ENCODE measurements around the gene ARHGAP40. TPM values are rescaled to one million over a fixed set of nuclear protein-coding genes. Genes with fewer than 3 reads are reported as not detected.

The ARHGAP40 gene
- total RNA-seq, 1 donor from 2014 or later: 0.64 TPM

DNA sequence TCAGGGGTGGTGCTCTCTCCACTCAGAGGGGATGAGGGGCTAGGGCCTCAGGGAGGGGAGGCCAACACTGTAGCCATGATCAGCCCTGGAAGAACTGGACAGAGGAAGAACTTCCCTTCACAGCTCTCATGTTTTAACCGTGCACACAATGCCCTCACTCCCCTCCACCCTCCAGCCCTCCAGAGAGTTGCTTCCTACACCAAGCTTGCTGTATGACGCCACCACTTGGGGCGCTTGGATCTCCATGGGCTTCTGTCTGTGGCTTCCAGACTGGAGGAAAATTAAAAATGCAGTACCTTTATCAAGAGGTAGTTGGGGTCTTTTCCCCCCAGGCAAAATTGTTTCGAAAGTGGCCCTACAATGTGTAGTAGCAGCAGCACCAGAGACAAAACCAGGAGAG is 48.4 kb downstream of the ARHGAP40 start:
- H3K9me3 Mint-ChIP-seq (ENCODE audit: unreplicated experiment): no peaks in the 10 kb centered on the region
- peaks cover 3% of the 10 kb centered on the region for H3K4me1 Mint-ChIP-seq (ENCODE audit: unreplicated experiment)
- TF ChIP-seq, protein P1, sequence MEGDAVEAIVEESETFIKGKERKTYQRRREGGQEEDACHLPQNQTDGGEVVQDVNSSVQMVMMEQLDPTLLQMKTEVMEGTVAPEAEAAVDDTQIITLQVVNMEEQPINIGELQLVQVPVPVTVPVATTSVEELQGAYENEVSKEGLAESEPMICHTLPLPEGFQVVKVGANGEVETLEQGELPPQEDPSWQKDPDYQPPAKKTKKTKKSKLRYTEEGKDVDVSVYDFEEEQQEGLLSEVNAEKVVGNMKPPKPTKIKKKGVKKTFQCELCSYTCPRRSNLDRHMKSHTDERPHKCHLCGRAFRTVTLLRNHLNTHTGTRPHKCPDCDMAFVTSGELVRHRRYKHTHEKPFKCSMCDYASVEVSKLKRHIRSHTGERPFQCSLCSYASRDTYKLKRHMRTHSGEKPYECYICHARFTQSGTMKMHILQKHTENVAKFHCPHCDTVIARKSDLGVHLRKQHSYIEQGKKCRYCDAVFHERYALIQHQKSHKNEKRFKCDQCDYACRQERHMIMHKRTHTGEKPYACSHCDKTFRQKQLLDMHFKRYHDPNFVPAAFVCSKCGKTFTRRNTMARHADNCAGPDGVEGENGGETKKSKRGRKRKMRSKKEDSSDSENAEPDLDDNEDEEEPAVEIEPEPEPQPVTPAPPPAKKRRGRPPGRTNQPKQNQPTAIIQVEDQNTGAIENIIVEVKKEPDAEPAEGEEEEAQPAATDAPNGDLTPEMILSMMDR (IDR thresholded peaks at IDR 0.05; ENCODE audit: unreplicated experiment): no peak
- DNase-seq (ENCODE audit: low spot score): no peak
- no peak overlapping the region for H3K27ac Mint-ChIP-seq (ENCODE audit: unreplicated experiment)
- H3K27me3 Mint-ChIP-seq (ENCODE audit: unreplicated experiment): peaks cover 14% of the 10 kb centered on the region
- no peaks in the 10 kb centered on the region for H3K36me3 Mint-ChIP-seq (ENCODE audit: low read depth, unreplicated experiment)
- H3K4me3 Mint-ChIP-seq (ENCODE audit: unreplicated experiment): no peak overlapping the region

DNA sequence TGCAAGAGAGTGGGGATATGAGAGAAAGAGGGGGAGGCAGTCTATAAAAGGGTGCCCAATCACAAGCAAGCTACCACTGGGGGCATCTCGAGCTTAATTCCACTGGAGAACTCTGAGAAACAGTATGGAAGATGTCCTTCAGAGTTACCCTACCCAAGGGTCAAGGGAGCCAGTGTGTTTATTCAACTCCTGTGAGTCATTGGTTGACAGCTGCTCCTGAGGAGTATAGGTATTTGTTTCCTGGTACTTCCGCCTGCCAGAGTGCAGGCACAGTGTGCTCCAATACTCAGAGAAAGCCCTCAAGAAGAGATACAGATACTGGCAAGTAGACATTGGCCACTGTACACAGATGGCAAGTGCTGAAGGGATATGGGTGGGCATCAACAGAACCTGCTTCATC is 49.5 kb downstream of the ARHGAP40 start:
- no peak overlapping the region for H3K4me3 Mint-ChIP-seq (ENCODE audit: unreplicated experiment)
- no peaks in the 10 kb centered on the region for H3K36me3 Mint-ChIP-seq (ENCODE audit: low read depth, unreplicated experiment)
- H3K9me3 Mint-ChIP-seq (ENCODE audit: unreplicated experiment): no peaks in the 10 kb centered on the region
- H3K4me1 Mint-ChIP-seq (ENCODE audit: unreplicated experiment): peaks cover 3% of the 10 kb centered on the region
- TF ChIP-seq, protein P1 (IDR thresholded peaks at IDR 0.05; ENCODE audit: unreplicated experiment): no peak
- H3K27ac Mint-ChIP-seq (ENCODE audit: unreplicated experiment): no peak overlapping the region
- DNase-seq (ENCODE audit: low spot score): no peak
- H3K27me3 Mint-ChIP-seq (ENCODE audit: unreplicated experiment): peaks cover 17% of the 10 kb centered on the region

DNA sequence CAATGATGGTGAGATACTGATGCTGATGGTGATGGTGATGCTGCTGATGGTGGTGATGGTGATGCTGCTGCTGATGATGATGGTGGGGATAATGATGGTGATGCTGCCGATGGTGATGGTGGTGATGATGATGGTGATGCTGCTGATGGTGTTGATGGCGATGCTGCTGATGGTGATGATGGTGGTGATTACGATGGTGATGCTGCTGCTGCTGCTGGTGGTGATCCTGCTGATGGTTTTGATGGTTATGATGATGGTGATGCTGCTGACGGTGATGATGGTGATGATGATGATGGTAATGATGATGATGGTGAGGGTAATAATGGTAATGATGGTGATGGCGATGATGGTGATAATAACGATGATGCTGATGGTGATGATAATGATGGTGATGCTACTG is 50.0 kb downstream of the ARHGAP40 start:
- H3K4me3 Mint-ChIP-seq (ENCODE audit: unreplicated experiment): no peak overlapping the region
- H3K27ac Mint-ChIP-seq (ENCODE audit: unreplicated experiment): no peak overlapping the region
- no peaks in the 10 kb centered on the region for H3K36me3 Mint-ChIP-seq (ENCODE audit: low read depth, unreplicated experiment)
- no peak for DNase-seq (ENCODE audit: low spot score)
- no peaks in the 10 kb centered on the region for H3K9me3 Mint-ChIP-seq (ENCODE audit: unreplicated experiment)
- H3K27me3 Mint-ChIP-seq (ENCODE audit: unreplicated experiment): peaks cover 14% of the 10 kb centered on the region
- TF ChIP-seq, protein P1 (IDR thresholded peaks at IDR 0.05; ENCODE audit: unreplicated experiment): no peak
- no peaks in the 10 kb centered on the region for H3K4me1 Mint-ChIP-seq (ENCODE audit: unreplicated experiment)

DNA sequence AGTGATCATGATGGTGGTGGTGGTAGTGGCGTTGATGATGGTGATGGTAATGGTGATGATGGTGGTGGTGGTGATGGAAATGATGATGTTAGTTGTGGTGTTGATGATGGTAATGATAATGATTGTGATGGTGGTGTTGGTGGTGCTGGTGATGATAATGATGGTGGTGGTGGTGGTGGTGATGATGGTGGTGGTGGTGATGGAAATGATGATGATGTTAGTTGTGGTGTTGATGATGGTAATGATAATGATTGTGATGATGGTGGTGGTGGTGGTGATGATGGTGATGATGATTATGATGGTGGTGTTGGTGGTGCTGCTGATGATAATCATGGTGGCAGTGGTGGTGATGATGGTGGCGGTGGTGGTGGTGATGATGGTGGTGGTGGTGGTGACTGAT is 51.4 kb downstream of the ARHGAP40 start:
- Mint-ChIP-seq H3K27me3 (ENCODE audit: unreplicated experiment) (peaks cover 10% of the 10 kb centered on the region), H3K4me3 (ENCODE audit: unreplicated experiment) (peak overlapping the region; percentile 13), H3K36me3 (ENCODE audit: low read depth, unreplicated experiment) (peaks cover 1% of the 10 kb centered on the region), H3K27ac (ENCODE audit: unreplicated experiment) (no peak overlapping the region), H3K4me1 (ENCODE audit: unreplicated experiment) (no peaks in the 10 kb centered on the region), H3K9me3 (ENCODE audit: unreplicated experiment) (peaks cover under 1% of the 10 kb centered on the region)
- no peak for DNase-seq (ENCODE audit: low spot score)
- TF ChIP-seq, protein P1 (IDR thresholded peaks at IDR 0.05; ENCODE audit: unreplicated experiment): no peak

DNA sequence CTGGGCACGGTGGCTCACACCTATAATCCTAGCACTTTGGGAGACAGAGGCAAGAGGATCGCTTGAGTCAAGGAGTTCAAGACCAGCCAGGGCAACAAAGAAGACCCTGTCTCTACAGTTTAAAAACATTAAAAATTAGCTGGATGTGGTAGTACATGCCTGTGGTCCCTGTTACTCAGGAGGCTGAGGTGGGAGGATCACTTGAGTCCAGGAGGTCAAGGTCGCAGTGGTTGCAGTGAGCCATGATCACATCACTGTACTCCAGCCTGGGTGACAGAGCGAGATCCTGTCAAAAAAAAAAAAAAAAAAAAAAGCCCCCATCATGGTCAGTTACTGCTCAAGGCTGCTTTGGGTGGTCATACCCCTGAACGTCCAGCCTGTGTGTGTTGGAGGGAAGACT is 55.8 kb downstream of the ARHGAP40 start:
- H3K9me3 Mint-ChIP-seq (ENCODE audit: unreplicated experiment): peaks cover 5% of the 10 kb centered on the region
- H3K4me1 Mint-ChIP-seq (ENCODE audit: unreplicated experiment): peaks cover 4% of the 10 kb centered on the region
- H3K27me3 Mint-ChIP-seq (ENCODE audit: unreplicated experiment): peaks cover 11% of the 10 kb centered on the region
- H3K36me3 Mint-ChIP-seq (ENCODE audit: low read depth, unreplicated experiment): peaks cover 4% of the 10 kb centered on the region
- TF ChIP-seq, protein P1 (IDR thresholded peaks at IDR 0.05; ENCODE audit: unreplicated experiment): no peak
- no peak overlapping the region for H3K27ac Mint-ChIP-seq (ENCODE audit: unreplicated experiment)
- no peak overlapping the region for H3K4me3 Mint-ChIP-seq (ENCODE audit: unreplicated experiment)
- no peak for DNase-seq (ENCODE audit: low spot score)
